Measurements from ENCODE around the gene HLA-DMA. TPM values are rescaled to one million over a fixed set of nuclear protein-coding genes. Genes with fewer than 3 reads are reported as not detected.

The HLA-DMA gene
- total RNA-seq, 2 experiments from 2014 or later, result 14.4 to 16.5 TPM

GRCh38 chr6:32940656-32941213 lies 12.2 kb downstream of the HLA-DMA start, which contains the start of gene HLA-DMB:
HLA-DMB (minus strand) TSS chr6:32941028; CDS start chr6:32940807, 221 bp downstream.
- H3K27me3 ChIP-seq (ENCODE audit: control insufficient read depth in 1 of 2, insufficient read depth in 2 of 2, low read length in 2 of 2), result no peaks in the 10 kb centered on the region
- TF ChIP-seq CTCF (IDR thresholded peaks at IDR 0.05), result no peak
- ChIA-PET CTCF (interaction anchor here (0.9 to 7.4 kb wide), 7 partner anchors 13 to 102 kb away, joined by 3 to 53 read pairs (median 12); partner anchors contain the start of genes HLA-DMA and TAP2), POLR2A (interaction anchor here (1.1 to 7.2 kb wide), 14 partner anchors 9 to 404 kb away, joined by 3 to 325 read pairs (median 8); partner anchors contain the start of genes B3GALT4, BRD2, HLA-DMA and PSMB8)
- intact Hi-C loops (cut with DNase I, micrococcal nuclease), result loop anchor here in 1 of 2 experiments (1.0 kb wide), 1 partner anchor 13 kb away; the partner anchor contains the start of gene HLA-DMA
- H3K4me3 ChIP-seq (ENCODE audit: low read length), result peak within 1 kb of the TSS; percentile 72
- H3K9me3 ChIP-seq (ENCODE audit: control insufficient read depth in 1 of 2, insufficient read depth in 1 of 2, low read length in 2 of 2), result no peaks in the 10 kb centered on the region
- peak within 1 kb of the TSS; percentile 86 to 89 for H3K27ac ChIP-seq (ENCODE audit: low read depth in 1 of 2, low read length in 2 of 2)
- Mint-ChIP-seq H3K9me3 (peaks cover 2% of the 10 kb centered on the region), H3K27ac (peak within 1 kb of the TSS; percentile 99), H3K4me3 (peak within 1 kb of the TSS; percentile 96), H3K36me3 (ENCODE audit: low read depth) (peaks cover 7% of the 10 kb centered on the region), H3K4me1 (ENCODE audit: low read depth) (peaks cover 60% of the 10 kb centered on the region), H3K27me3 (no peaks in the 10 kb centered on the region)
- ATAC-seq (ENCODE audit: poor library complexity) (peak; percentile 85), DNase-seq (peak in 10 of 14 experiments; percentile 15 to 89 (median 42))
- H3K36me3 ChIP-seq (ENCODE audit: insufficient read depth, low read length), result no peaks in the 10 kb centered on the region
- H3K4me1 ChIP-seq (ENCODE audit: insufficient read depth, low read length), result peaks cover 58% of the 10 kb centered on the region

GRCh38 chr6:32938494-32938893 lies 14.4 kb downstream of the HLA-DMA start:
- Histone ChIP-seq H3K4me1 (ENCODE audit: insufficient read depth, low read length) (peaks cover 38% of the 10 kb centered on the region), H3K4me3 (ENCODE audit: low read length) (no peak overlapping the region), H3K9me3 (ENCODE audit: control insufficient read depth in 1 of 2, insufficient read depth in 1 of 2, low read length in 2 of 2) (no peaks in the 10 kb centered on the region), H3K27me3 (ENCODE audit: control insufficient read depth in 1 of 2, insufficient read depth in 2 of 2, low read length in 2 of 2) (no peaks in the 10 kb centered on the region), H3K27ac (ENCODE audit: low read depth in 1 of 2, low read length in 2 of 2) (no peak overlapping the region), H3K36me3 (ENCODE audit: insufficient read depth, low read length) (no peaks in the 10 kb centered on the region)
- H3K4me3 Mint-ChIP-seq, result no peak overlapping the region
- no peak for ATAC-seq (ENCODE audit: poor library complexity)
- ChIA-PET POLR2A (interaction anchor here (7.2 kb wide), 1 partner anchor 34 kb away, joined by 325 read pairs; the partner anchor contains the start of gene BRD2), CTCF (interaction anchor here (1.3 to 7.4 kb wide), 2 partner anchors 15 to 46 kb away, joined by 5 to 53 read pairs; partner anchors contain the start of gene HLA-DMA)
- H3K4me1 Mint-ChIP-seq (ENCODE audit: low read depth), result peaks cover 41% of the 10 kb centered on the region
- DNase-seq, result no peak
- peaks cover 7% of the 10 kb centered on the region for H3K36me3 Mint-ChIP-seq (ENCODE audit: low read depth)
- intact Hi-C loops (cut with DNase I, micrococcal nuclease), result no loop called here
- no peak for TF ChIP-seq CTCF (IDR thresholded peaks at IDR 0.05)
- H3K27ac Mint-ChIP-seq, result no peak overlapping the region
- no peaks in the 10 kb centered on the region for H3K9me3 Mint-ChIP-seq
- no peaks in the 10 kb centered on the region for H3K27me3 Mint-ChIP-seq

GRCh38 chr6:32937230-32937633 lies 15.7 kb downstream of the HLA-DMA start:
- Histone ChIP-seq H3K27ac (ENCODE audit: low read depth in 1 of 2, low read length in 2 of 2) (no peak overlapping the region), H3K4me1 (ENCODE audit: insufficient read depth, low read length) (peaks cover 26% of the 10 kb centered on the region), H3K27me3 (ENCODE audit: control insufficient read depth in 1 of 2, insufficient read depth in 2 of 2, low read length in 2 of 2) (no peaks in the 10 kb centered on the region), H3K4me3 (ENCODE audit: low read length) (no peak overlapping the region), H3K36me3 (ENCODE audit: insufficient read depth, low read length) (no peaks in the 10 kb centered on the region), H3K9me3 (ENCODE audit: control insufficient read depth in 1 of 2, insufficient read depth in 1 of 2, low read length in 2 of 2) (no peaks in the 10 kb centered on the region)
- H3K4me1 Mint-ChIP-seq (ENCODE audit: low read depth), result peaks cover 31% of the 10 kb centered on the region
- no peak for ATAC-seq (ENCODE audit: poor library complexity)
- ChIA-PET CTCF (interaction anchor here (0.7 to 1.4 kb wide), 2 partner anchors 16 to 47 kb away, joined by 3 to 6 read pairs; partner anchors contain the start of gene HLA-DMA), POLR2A (interaction anchor here (0.5 kb wide), 1 partner anchor 65 kb away, joined by 3 read pairs; no protein-coding TSS in a partner anchor)
- no peaks in the 10 kb centered on the region for H3K27me3 Mint-ChIP-seq
- no peak for TF ChIP-seq CTCF (IDR thresholded peaks at IDR 0.05)
- no peak overlapping the region for H3K27ac Mint-ChIP-seq
- no peak overlapping the region for H3K4me3 Mint-ChIP-seq
- H3K36me3 Mint-ChIP-seq (ENCODE audit: low read depth), result peaks cover 7% of the 10 kb centered on the region
- intact Hi-C loops (cut with DNase I, micrococcal nuclease), result no loop called here
- no peaks in the 10 kb centered on the region for H3K9me3 Mint-ChIP-seq
- peak in 2 of 14 experiments; percentile 32 to 33 for DNase-seq

Measured in CD4-positive, alpha-beta T cell (primary cell).